ENCODE measurements around the gene LETM1. TPM values are rescaled to one million over a fixed set of nuclear protein-coding genes. Genes with fewer than 3 reads are reported as not detected.

The LETM1 gene
- total RNA-seq, 2 donors from 2014 or later, result 64.5 to 129 TPM

- Mint-ChIP-seq H3K4me1 (ENCODE audit: low read depth in 2 of 2) (no peaks in the 10 kb centered on the region), H3K27me3 (peaks cover 0 to 5% of the 10 kb centered on the region in 2 donors), H3K36me3 (no peaks in the 10 kb centered on the region), H3K27ac (no peak overlapping the region), H3K4me3 (no peak overlapping the region), H3K9me3 (no peaks in the 10 kb centered on the region)
- DNase-seq (ENCODE audit: low spot score) (no peak), ATAC-seq (no peak)
Measured at GRCh38 chr4:1800805-1801204, 55.2 kb downstream of the LETM1 start.

GRCh38 chr4:1799387-1800375 is 56.3 kb downstream of the LETM1 start:
- H3K4me1 Mint-ChIP-seq (ENCODE audit: low read depth in 2 of 2), result no peaks in the 10 kb centered on the region
- no peaks in the 10 kb centered on the region for H3K36me3 Mint-ChIP-seq
- H3K9me3 Mint-ChIP-seq, result no peaks in the 10 kb centered on the region
- DNase-seq (ENCODE audit: low spot score), result no peak
- peaks cover 0 to 5% of the 10 kb centered on the region in 2 donors for H3K27me3 Mint-ChIP-seq
- H3K4me3 Mint-ChIP-seq, result no peak overlapping the region
- no peak for ATAC-seq
- H3K27ac Mint-ChIP-seq, result no peak overlapping the region

GRCh38 chr4:1798580-1799386 is 57.2 kb downstream of the LETM1 start:
- Mint-ChIP-seq H3K36me3 (no peaks in the 10 kb centered on the region), H3K4me1 (ENCODE audit: low read depth in 2 of 2) (no peaks in the 10 kb centered on the region), H3K27ac (no peak overlapping the region), H3K4me3 (no peak overlapping the region), H3K9me3 (no peaks in the 10 kb centered on the region), H3K27me3 (peaks cover 0 to 5% of the 10 kb centered on the region in 2 donors)
- DNase-seq (ENCODE audit: low spot score) (no peak), ATAC-seq (no peak)

- Mint-ChIP-seq H3K27me3 (peaks cover 0 to 5% of the 10 kb centered on the region in 2 donors), H3K4me1 (ENCODE audit: low read depth in 2 of 2) (no peaks in the 10 kb centered on the region), H3K4me3 (no peak overlapping the region), H3K9me3 (no peaks in the 10 kb centered on the region), H3K36me3 (no peaks in the 10 kb centered on the region), H3K27ac (no peak overlapping the region)
- DNase-seq (ENCODE audit: low spot score), result no peak
- ATAC-seq, result no peak
Measured at GRCh38 chr4:1797861-1798579, 57.9 kb downstream of the LETM1 start.

- DNase-seq (ENCODE audit: low spot score) (no peak), ATAC-seq (no peak)
- Mint-ChIP-seq H3K36me3 (no peaks in the 10 kb centered on the region), H3K4me1 (ENCODE audit: low read depth in 2 of 2) (no peaks in the 10 kb centered on the region), H3K27ac (no peak overlapping the region), H3K27me3 (peaks cover 0 to 5% of the 10 kb centered on the region in 2 donors), H3K4me3 (no peak overlapping the region), H3K9me3 (no peaks in the 10 kb centered on the region)
Measured at GRCh38 chr4:1797298-1797860, 58.6 kb downstream of the LETM1 start.

- Mint-ChIP-seq H3K4me1 (ENCODE audit: low read depth in 2 of 2) (no peaks in the 10 kb centered on the region), H3K27me3 (peaks cover 0 to 5% of the 10 kb centered on the region in 2 donors), H3K9me3 (no peaks in the 10 kb centered on the region), H3K36me3 (no peaks in the 10 kb centered on the region), H3K27ac (no peak overlapping the region), H3K4me3 (no peak overlapping the region)
- ATAC-seq (no peak), DNase-seq (ENCODE audit: low spot score) (no peak)
Measured at GRCh38 chr4:1796486-1797204, 59.3 kb downstream of the LETM1 start.

GRCh38 chr4:1795299-1796195 is 60.4 kb downstream of the LETM1 start:
- DNase-seq (ENCODE audit: low spot score) (no peak), ATAC-seq (no peak)
- H3K4me3 Mint-ChIP-seq, result no peak overlapping the region
- no peaks in the 10 kb centered on the region for H3K4me1 Mint-ChIP-seq (ENCODE audit: low read depth in 2 of 2)
- H3K9me3 Mint-ChIP-seq, result no peaks in the 10 kb centered on the region
- H3K27me3 Mint-ChIP-seq, result peaks cover 0 to 7% of the 10 kb centered on the region in 2 donors
- H3K36me3 Mint-ChIP-seq, result no peaks in the 10 kb centered on the region
- no peak overlapping the region for H3K27ac Mint-ChIP-seq

- Mint-ChIP-seq H3K36me3 (no peaks in the 10 kb centered on the region), H3K27me3 (peaks cover 0 to 7% of the 10 kb centered on the region in 2 donors), H3K4me3 (no peak overlapping the region), H3K4me1 (ENCODE audit: low read depth in 2 of 2) (no peaks in the 10 kb centered on the region), H3K9me3 (no peaks in the 10 kb centered on the region), H3K27ac (no peak overlapping the region)
- DNase-seq (ENCODE audit: low spot score), result no peak
- no peak for ATAC-seq
Measured at GRCh38 chr4:1794809-1795298, 61.1 kb downstream of the LETM1 start.

- H3K27me3 Mint-ChIP-seq, result peaks cover 0 to 7% of the 10 kb centered on the region in 2 donors
- no peaks in the 10 kb centered on the region for H3K4me1 Mint-ChIP-seq (ENCODE audit: low read depth in 2 of 2)
- H3K4me3 Mint-ChIP-seq, result no peak overlapping the region
- no peak for ATAC-seq
- no peaks in the 10 kb centered on the region for H3K9me3 Mint-ChIP-seq
- H3K27ac Mint-ChIP-seq, result no peak overlapping the region
- no peak for DNase-seq (ENCODE audit: low spot score)
- H3K36me3 Mint-ChIP-seq, result no peaks in the 10 kb centered on the region
Measured at GRCh38 chr4:1793940-1794808, 61.8 kb downstream of the LETM1 start.

- ATAC-seq, result peak; percentile 14 to 26
- Mint-ChIP-seq H3K27me3 (peaks cover 0 to 7% of the 10 kb centered on the region in 2 donors), H3K27ac (no peak overlapping the region), H3K4me1 (ENCODE audit: low read depth in 2 of 2) (no peaks in the 10 kb centered on the region), H3K4me3 (no peak overlapping the region), H3K9me3 (no peaks in the 10 kb centered on the region), H3K36me3 (no peaks in the 10 kb centered on the region)
- no peak for DNase-seq (ENCODE audit: low spot score)
Measured at GRCh38 chr4:1793496-1793840, 62.5 kb downstream of the LETM1 start.

GRCh38 chr4:1792832-1793495 is 63.0 kb downstream of the LETM1 start, which contains the start of gene FGFR3:
Gene FGFR3, plus strand, starts transcription at chr4:1793293. Its CDS starts 642 bp downstream, at chr4:1793935.
- ATAC-seq (peak; percentile 73 to 90), DNase-seq (ENCODE audit: low spot score) (no peak)
- Mint-ChIP-seq H3K27ac (no peak within 1 kb of the TSS), H3K9me3 (no peaks in the 10 kb centered on the region), H3K36me3 (no peaks in the 10 kb centered on the region), H3K27me3 (peaks cover 0 to 7% of the 10 kb centered on the region in 2 donors), H3K4me1 (ENCODE audit: low read depth in 2 of 2) (no peaks in the 10 kb centered on the region), H3K4me3 (no peak within 1 kb of the TSS)

Measured in natural killer cell treated with Interleukin-12 subunit alpha and Interleukin-12 subunit beta and Interleukin-15 and Interleukin-18, amount 100 ng/mL, for 72 hours (primary cell).